NT2/D1 (cell line): Measurements from ENCODE around the gene METTL16.

Experiments
- SUZ12 ChIP-seq: IDR thresholded peaks from 2 replicates; pipeline ENCODE4 v1.6.1; 2011; ENCODE audit not compliant: insufficient read length, insufficient read depth; ENCODE audit errors: extremely low read depth
- YY1 ChIP-seq: IDR thresholded peaks from 2 replicates; pipeline ENCODE4 v1.6.1; 2011; ENCODE audit not compliant: insufficient read length, insufficient read depth
- ZNF274 ChIP-seq: IDR thresholded peaks from 2 replicates; pipeline ENCODE4 v1.6.1; 2011; ENCODE audit warnings: mild to moderate bottlenecking, low read depth, low read length

DNA sequence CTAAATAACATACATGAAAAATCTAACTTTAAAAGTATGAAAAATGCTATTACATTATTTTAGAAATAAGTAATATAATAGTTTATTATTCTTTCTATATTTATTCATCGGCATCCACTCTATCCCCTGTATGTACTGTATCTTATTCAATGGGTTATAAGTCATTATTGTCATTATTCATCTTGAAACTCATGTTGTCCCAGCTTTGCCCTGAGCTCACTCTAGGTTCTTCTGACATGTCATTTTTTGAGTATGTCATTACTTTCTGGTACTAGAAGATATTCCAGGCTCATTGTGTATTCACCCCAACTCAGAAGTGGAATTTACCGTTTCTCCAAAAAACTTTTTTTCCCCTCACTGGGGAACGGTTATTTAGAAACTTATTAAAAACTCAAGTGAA lies 57.8 kb downstream of the METTL16 start:
- no peak for TF ChIP-seq SUZ12
- TF ChIP-seq ZNF274: no peak
- TF ChIP-seq YY1: no peak
